Left lung (tissue), 10 donors: ENCODE results near the gene POLDIP3. TPM values are rescaled to one million over a fixed set of nuclear protein-coding genes. Genes with fewer than 3 reads are reported as not detected.

Source experiments
- ATAC-seq: fragments of 200-7000 bp; cut with Tn5 transposase; one replicate; pipeline ENCODE4 v1.9.1; 2020; ENCODE audit warnings: moderate library complexity
- DNase-seq, 4 donors: peaks; one replicate each; pipeline ENCODE4 v3.0.0-alpha.2; 2013 to 2020
- H3K27ac ChIP-seq, 2 donors: fragments of 200-600 bp; sonication (generic) in 1 of 2; one replicate each; pipeline versions ENCODE4 v1.5.0 to v1.8.0; 2020 to 2021
- H3K27me3 ChIP-seq, 2 donors: fragments of 200-600 bp; sonication (generic) in 1 of 2; one replicate each; pipeline versions ENCODE4 v1.5.0 to v1.8.0; 2020 to 2021
- H3K36me3 ChIP-seq, 2 donors: fragments of 200-600 bp; sonication (generic) in 1 of 2; one replicate each; pipeline versions ENCODE4 v1.5.0 to v1.8.0; 2020 to 2021
- H3K4me1 ChIP-seq, 2 donors: fragments of 200-600 bp; one replicate each; pipeline ENCODE4 v1.8.0; 2021
- H3K4me3 ChIP-seq, 2 donors: fragments of 200-600 bp; sonication (generic) in 1 of 2; one replicate each; pipeline versions ENCODE4 v1.5.0 to v1.8.0; 2020 to 2021; ENCODE audit warnings: mild to moderate bottlenecking in 1 of 2
- H3K9me3 ChIP-seq, 2 donors: fragments of 200-600 bp; sonication (generic) in 1 of 2; one replicate each; pipeline versions ENCODE4 v1.5.0 to v1.8.0; 2020 to 2021
- CTCF ChIP-seq, 2 donors: fragments of 200-600 bp; sonication (generic) in 1 of 2; IDR thresholded peaks; one replicate each; pipeline versions ENCODE4 v1.5.0 to v1.8.0; 2021; ENCODE audit warnings: antibody characterized with exemption in 2 of 2
- intact Hi-C, 2 donors: fragments of 100-400 bp; cut with DNase I; formaldehyde crosslinking; loops; one replicate each; pipeline versions ENCODE4 v1.11.2 to v1.14.2; 2022
- polyA plus RNA-seq, 6 donors: library from polyadenylated mRNA; unstranded; fragments of 120-200 nt; gene quantifications; one replicate each; pipeline ENCODE4 v1.2.1, GENCODE V29; 2013; ENCODE audit not compliant: insufficient read length in 6 of 6
- total RNA-seq, 2 donors: library from RNA; stranded (reverse); fragmentation: NEBNext Ultra II Directional; extraction: Animal tissue kit (Norgen Biotek cat#: 25700); gene quantifications; one replicate each; pipeline ENCODE4 v1.2.1, GENCODE V29; 2021
- donor health status: DM: no; HTN: yes; CAD: no.
- donor health status: DM: no; HTN: no; CAD: no.

The POLDIP3 gene
- total and polyA plus RNA-seq, 8 donors: 56.6 to 126 (median 108) TPM

- Histone ChIP-seq H3K27me3 (no peaks in the 10 kb centered on the region), H3K36me3 (peaks cover 0 to 100% of the 10 kb centered on the region in 2 donors), H3K4me3 (no peak overlapping the region), H3K27ac (no peak overlapping the region), H3K4me1 (peaks cover 0 to 20% of the 10 kb centered on the region in 2 donors), H3K9me3 (no peaks in the 10 kb centered on the region)
- DNase-seq: no peak
- ATAC-seq: no peak
- TF ChIP-seq CTCF (IDR thresholded peaks at IDR 0.05): no peak
- intact Hi-C loops: no loop called here
Observed at GRCh38 chr22:42626951-42627625, 12.4 kb upstream of the POLDIP3 start.

GRCh38 chr22:42626431-42626830, 11.7 kb upstream of the POLDIP3 start:
- H3K9me3 ChIP-seq: no peaks in the 10 kb centered on the region
- H3K4me3 ChIP-seq: no peak overlapping the region
- DNase-seq: no peak
- no peak overlapping the region for H3K27ac ChIP-seq
- no peak for TF ChIP-seq CTCF (IDR thresholded peaks at IDR 0.05)
- H3K4me1 ChIP-seq: peaks cover 0 to 26% of the 10 kb centered on the region in 2 donors
- intact Hi-C loops: no loop called here
- ATAC-seq: no peak
- peaks cover 0 to 94% of the 10 kb centered on the region in 2 donors for H3K36me3 ChIP-seq
- no peaks in the 10 kb centered on the region for H3K27me3 ChIP-seq

GRCh38 chr22:42625416-42625815, 10.7 kb upstream of the POLDIP3 start:
- Histone ChIP-seq H3K27ac (no peak overlapping the region), H3K4me3 (no peak overlapping the region), H3K27me3 (no peaks in the 10 kb centered on the region), H3K4me1 (peaks cover 0 to 29% of the 10 kb centered on the region in 2 donors), H3K9me3 (no peaks in the 10 kb centered on the region), H3K36me3 (peaks cover 0 to 84% of the 10 kb centered on the region in 2 donors)
- no peak for ATAC-seq
- intact Hi-C loops: no loop called here
- TF ChIP-seq CTCF (IDR thresholded peaks at IDR 0.05): no peak
- DNase-seq: peak in 1 of 4 donors; percentile 34

- ATAC-seq (no peak), DNase-seq (peak in 1 of 4 donors; percentile 50)
- TF ChIP-seq CTCF (IDR thresholded peaks at IDR 0.05): no peak
- no peak overlapping the region for H3K27ac ChIP-seq
- H3K4me3 ChIP-seq: no peak overlapping the region
- H3K4me1 ChIP-seq: peaks cover 0 to 29% of the 10 kb centered on the region in 2 donors
- no peaks in the 10 kb centered on the region for H3K9me3 ChIP-seq
- peaks cover 0 to 82% of the 10 kb centered on the region in 2 donors for H3K36me3 ChIP-seq
- no peaks in the 10 kb centered on the region for H3K27me3 ChIP-seq
- intact Hi-C loops: no loop called here
Observed at GRCh38 chr22:42624551-42625106, 9.9 kb upstream of the POLDIP3 start.

GRCh38 chr22:42623756-42624441, 9.2 kb upstream of the POLDIP3 start:
- intact Hi-C loops: no loop called here
- H3K9me3 ChIP-seq: no peaks in the 10 kb centered on the region
- DNase-seq (peak in 2 of 4 donors; percentile 65 to 78), ATAC-seq (no peak)
- peaks cover 0 to 29% of the 10 kb centered on the region in 2 donors for H3K4me1 ChIP-seq
- H3K36me3 ChIP-seq: peaks cover 0 to 82% of the 10 kb centered on the region in 2 donors
- no peak overlapping the region for H3K4me3 ChIP-seq
- no peaks in the 10 kb centered on the region for H3K27me3 ChIP-seq
- H3K27ac ChIP-seq: peak overlapping the region in 1 of 2 donors; percentile 50
- no peak for TF ChIP-seq CTCF (IDR thresholded peaks at IDR 0.05)
